Activated naive CD4-positive, alpha-beta T cell treated with anti-CD3 and anti-CD28 coated beads, Interleukin-2, amount 50 U/mL, for 24 hours (primary cell): ENCODE data around the gene TNNC1.

Experiments
- H3K27ac Mint-ChIP-seq: one replicate; pipeline ENCODE4 v1.8.0; 2021; ENCODE audit warnings: mild to moderate bottlenecking, mixed read lengths
- H3K27me3 Mint-ChIP-seq: one replicate; pipeline ENCODE4 v1.8.0; 2021; ENCODE audit warnings: mixed read lengths
- H3K36me3 Mint-ChIP-seq: one replicate; pipeline ENCODE4 v1.8.0; 2021; ENCODE audit warnings: mixed read lengths
- H3K4me1 Mint-ChIP-seq: one replicate; pipeline ENCODE4 v1.8.0; 2021; ENCODE audit warnings: mixed read lengths
- H3K4me3 Mint-ChIP-seq: one replicate; pipeline ENCODE4 v1.8.0; 2021; ENCODE audit warnings: mild to moderate bottlenecking, mixed read lengths
- H3K9me3 Mint-ChIP-seq: one replicate; pipeline ENCODE4 v1.8.0; 2021; ENCODE audit warnings: mixed read lengths

TNNC1 gene

GRCh38 chr3:52442409-52443267 lies 11.2 kb downstream of the TNNC1 start:
- H3K27me3 Mint-ChIP-seq = no peaks in the 10 kb centered on the region
- no peak overlapping the region for H3K4me3 Mint-ChIP-seq
- no peaks in the 10 kb centered on the region for H3K9me3 Mint-ChIP-seq
- H3K36me3 Mint-ChIP-seq = no peaks in the 10 kb centered on the region
- H3K4me1 Mint-ChIP-seq = peaks cover 6% of the 10 kb centered on the region
- no peak overlapping the region for H3K27ac Mint-ChIP-seq

- Mint-ChIP-seq H3K9me3 (no peaks in the 10 kb centered on the region), H3K4me3 (no peak overlapping the region), H3K27me3 (no peaks in the 10 kb centered on the region), H3K27ac (no peak overlapping the region), H3K4me1 (peaks cover 1% of the 10 kb centered on the region), H3K36me3 (no peaks in the 10 kb centered on the region)
Measured at GRCh38 chr3:52441772-52442332, 12.0 kb downstream of the TNNC1 start.

- no peaks in the 10 kb centered on the region for H3K4me1 Mint-ChIP-seq
- no peak overlapping the region for H3K4me3 Mint-ChIP-seq
- H3K27ac Mint-ChIP-seq = no peak overlapping the region
- H3K36me3 Mint-ChIP-seq = no peaks in the 10 kb centered on the region
- no peaks in the 10 kb centered on the region for H3K9me3 Mint-ChIP-seq
- H3K27me3 Mint-ChIP-seq = no peaks in the 10 kb centered on the region
Measured at GRCh38 chr3:52441091-52441771, 12.6 kb downstream of the TNNC1 start.

- no peaks in the 10 kb centered on the region for H3K36me3 Mint-ChIP-seq
- no peak overlapping the region for H3K27ac Mint-ChIP-seq
- no peak overlapping the region for H3K4me3 Mint-ChIP-seq
- H3K27me3 Mint-ChIP-seq = no peaks in the 10 kb centered on the region
- H3K9me3 Mint-ChIP-seq = no peaks in the 10 kb centered on the region
- H3K4me1 Mint-ChIP-seq = no peaks in the 10 kb centered on the region
Measured at GRCh38 chr3:52440671-52441070, 13.2 kb downstream of the TNNC1 start.

GRCh38 chr3:52440249-52440551 lies 13.6 kb downstream of the TNNC1 start:
- H3K9me3 Mint-ChIP-seq = no peaks in the 10 kb centered on the region
- no peak overlapping the region for H3K27ac Mint-ChIP-seq
- no peak overlapping the region for H3K4me3 Mint-ChIP-seq
- H3K27me3 Mint-ChIP-seq = no peaks in the 10 kb centered on the region
- no peaks in the 10 kb centered on the region for H3K4me1 Mint-ChIP-seq
- H3K36me3 Mint-ChIP-seq = no peaks in the 10 kb centered on the region

- Mint-ChIP-seq H3K4me3 (no peak overlapping the region), H3K9me3 (no peaks in the 10 kb centered on the region), H3K4me1 (no peaks in the 10 kb centered on the region), H3K27me3 (no peaks in the 10 kb centered on the region), H3K27ac (no peak overlapping the region), H3K36me3 (no peaks in the 10 kb centered on the region)
Measured at GRCh38 chr3:52439426-52440248, 14.2 kb downstream of the TNNC1 start.

GRCh38 chr3:52438579-52439425 lies 15.0 kb downstream of the TNNC1 start:
- H3K4me3 Mint-ChIP-seq = no peak overlapping the region
- H3K27ac Mint-ChIP-seq = no peak overlapping the region
- no peaks in the 10 kb centered on the region for H3K36me3 Mint-ChIP-seq
- H3K27me3 Mint-ChIP-seq = no peaks in the 10 kb centered on the region
- no peaks in the 10 kb centered on the region for H3K9me3 Mint-ChIP-seq
- H3K4me1 Mint-ChIP-seq = no peaks in the 10 kb centered on the region

GRCh38 chr3:52438104-52438376 lies 15.8 kb downstream of the TNNC1 start:
- no peaks in the 10 kb centered on the region for H3K36me3 Mint-ChIP-seq
- no peaks in the 10 kb centered on the region for H3K9me3 Mint-ChIP-seq
- H3K4me3 Mint-ChIP-seq = no peak overlapping the region
- H3K4me1 Mint-ChIP-seq = no peaks in the 10 kb centered on the region
- H3K27ac Mint-ChIP-seq = no peak overlapping the region
- H3K27me3 Mint-ChIP-seq = no peaks in the 10 kb centered on the region

- Mint-ChIP-seq H3K27me3 (no peaks in the 10 kb centered on the region), H3K4me1 (no peaks in the 10 kb centered on the region), H3K9me3 (no peaks in the 10 kb centered on the region), H3K36me3 (no peaks in the 10 kb centered on the region), H3K27ac (no peak overlapping the region), H3K4me3 (no peak overlapping the region)
Measured at GRCh38 chr3:52437326-52438103, 16.3 kb downstream of the TNNC1 start.

GRCh38 chr3:52436500-52437149 lies 17.2 kb downstream of the TNNC1 start:
- Mint-ChIP-seq H3K27me3 (no peaks in the 10 kb centered on the region), H3K4me1 (no peaks in the 10 kb centered on the region), H3K4me3 (no peak overlapping the region), H3K27ac (no peak overlapping the region), H3K9me3 (no peaks in the 10 kb centered on the region), H3K36me3 (no peaks in the 10 kb centered on the region)

- H3K27ac Mint-ChIP-seq = no peak overlapping the region
- H3K9me3 Mint-ChIP-seq = no peaks in the 10 kb centered on the region
- no peaks in the 10 kb centered on the region for H3K4me1 Mint-ChIP-seq
- no peaks in the 10 kb centered on the region for H3K27me3 Mint-ChIP-seq
- no peak overlapping the region for H3K4me3 Mint-ChIP-seq
- no peaks in the 10 kb centered on the region for H3K36me3 Mint-ChIP-seq
Measured at GRCh38 chr3:52435246-52436101, 18.4 kb downstream of the TNNC1 start.

- Mint-ChIP-seq H3K36me3 (no peaks in the 10 kb centered on the region), H3K4me3 (no peak overlapping the region), H3K4me1 (no peaks in the 10 kb centered on the region), H3K27ac (no peak overlapping the region), H3K27me3 (no peaks in the 10 kb centered on the region), H3K9me3 (no peaks in the 10 kb centered on the region)
Measured at GRCh38 chr3:52434491-52435115, 19.2 kb downstream of the TNNC1 start.

- Mint-ChIP-seq H3K4me3 (no peak overlapping the region), H3K9me3 (no peaks in the 10 kb centered on the region), H3K36me3 (no peaks in the 10 kb centered on the region), H3K27me3 (no peaks in the 10 kb centered on the region), H3K4me1 (no peaks in the 10 kb centered on the region), H3K27ac (no peak overlapping the region)
Measured at GRCh38 chr3:52433996-52434479, 19.8 kb downstream of the TNNC1 start.
